Dendritic cell treated with granulocyte-macrophage colony-stimulating factor and Interleukin-4, amounts not matched to agents 40 ng/mL and 50 ng/mL, for 4 days (primary cell): ENCODE data around the gene ZNF593OS.
A peak's percentile ranks its signal among the peaks of the same experiment; 100 is the strongest.

Experiments used
- H3K27ac Mint-ChIP-seq: one replicate; pipeline ENCODE4 v1.8.0; 2022; ENCODE audit warnings: mild to moderate bottlenecking, mixed read lengths
- H3K27me3 Mint-ChIP-seq: one replicate; pipeline ENCODE4 v1.8.0; 2022; ENCODE audit warnings: mild to moderate bottlenecking, mixed read lengths
- H3K36me3 Mint-ChIP-seq: one replicate; pipeline ENCODE4 v1.8.0; 2022; ENCODE audit warnings: low read depth, mixed read lengths
- H3K4me1 Mint-ChIP-seq: one replicate; pipeline ENCODE4 v1.8.0; 2022; ENCODE audit warnings: low read depth, mixed read lengths
- H3K4me3 Mint-ChIP-seq: one replicate; pipeline ENCODE4 v1.8.0; 2022; ENCODE audit warnings: mild to moderate bottlenecking, moderate library complexity, mixed read lengths
- H3K9me3 Mint-ChIP-seq: one replicate; pipeline ENCODE4 v1.8.0; 2022; ENCODE audit warnings: mixed read lengths
- intact Hi-C: fragments of 100-400 bp; cut with micrococcal nuclease; formaldehyde crosslinking; loops from one replicate; pipeline ENCODE4 v1.15.0; 2022

Gene ZNF593OS

GRCh38 chr1:26191739-26192138, 20.1 kb upstream of the ZNF593OS start:
- H3K4me1 Mint-ChIP-seq = no peaks in the 10 kb centered on the region
- H3K27ac Mint-ChIP-seq = no peak overlapping the region
- intact Hi-C loops = no loop called here
- H3K27me3 Mint-ChIP-seq = peaks cover 10% of the 10 kb centered on the region
- no peaks in the 10 kb centered on the region for H3K9me3 Mint-ChIP-seq
- H3K36me3 Mint-ChIP-seq = no peaks in the 10 kb centered on the region
- H3K4me3 Mint-ChIP-seq = no peak overlapping the region

DNA sequence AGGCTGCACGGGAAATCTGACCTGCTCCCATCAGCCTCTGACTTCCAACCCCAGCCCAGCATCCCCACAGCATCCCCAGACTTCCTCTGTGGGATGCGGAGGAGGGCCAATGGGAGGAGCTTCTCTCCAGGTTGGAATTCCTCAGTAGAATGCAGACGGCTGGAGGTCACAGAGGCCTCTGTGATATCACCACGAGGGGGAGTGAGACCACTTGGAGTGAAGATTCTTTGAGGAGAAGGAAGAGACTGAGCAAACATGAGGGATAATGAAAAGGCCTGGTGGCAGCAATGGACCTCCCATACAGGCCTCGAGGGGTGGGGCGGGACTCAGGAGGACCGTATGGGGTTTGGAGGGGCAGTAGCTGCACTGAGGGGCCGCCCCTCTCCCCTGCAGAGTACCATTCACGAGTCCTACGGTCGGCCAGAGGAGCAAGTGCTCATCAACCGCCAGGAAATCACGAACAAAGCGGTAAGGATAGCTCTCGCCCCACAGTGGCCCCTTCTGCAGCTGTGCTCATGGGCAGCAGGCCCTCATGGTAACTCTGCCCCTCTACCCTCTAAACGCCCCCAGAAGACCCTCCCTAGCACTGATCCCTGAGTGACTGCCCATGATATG, 18.8 kb upstream of the ZNF593OS start, which contains the start of gene CATSPER4:
Gene CATSPER4 (plus strand): TSS at position 230 of the 615 bp plus-strand sequence. CDS start 26 bp downstream, at position 256.
- Mint-ChIP-seq H3K27ac (peak within 1 kb of the TSS; percentile 50), H3K9me3 (no peaks in the 10 kb centered on the region), H3K27me3 (peaks cover 9% of the 10 kb centered on the region), H3K4me3 (no peak within 1 kb of the TSS), H3K4me1 (no peaks in the 10 kb centered on the region), H3K36me3 (no peaks in the 10 kb centered on the region)
- intact Hi-C loops = no loop called here

DNA sequence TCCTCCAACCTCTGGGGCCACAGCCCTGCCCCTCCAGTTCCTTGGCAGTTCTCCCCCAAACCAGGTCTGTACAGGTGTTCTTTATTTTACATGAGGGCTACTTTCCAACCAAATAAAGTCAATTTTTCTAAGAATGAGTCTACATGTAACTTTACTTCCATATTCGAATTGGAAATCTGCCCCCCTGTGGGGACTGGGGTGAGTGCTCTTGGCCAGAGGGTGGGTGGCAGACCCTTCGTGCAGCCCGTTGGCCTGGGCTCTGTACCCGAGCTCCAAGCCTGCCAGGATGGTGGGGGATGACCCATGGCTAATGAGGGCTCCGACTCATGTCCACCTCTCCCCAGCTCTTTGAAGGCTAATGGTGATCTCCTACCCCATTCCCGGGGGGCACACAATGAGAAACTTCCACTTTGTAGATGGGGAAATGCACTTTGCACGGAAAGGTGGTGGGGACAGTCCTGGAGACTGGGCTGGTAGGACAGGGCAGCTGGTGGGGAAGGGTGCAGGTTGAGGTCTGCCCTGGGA, 18.2 kb upstream of the ZNF593OS start:
- Mint-ChIP-seq H3K36me3 (no peaks in the 10 kb centered on the region), H3K9me3 (no peaks in the 10 kb centered on the region), H3K4me1 (no peaks in the 10 kb centered on the region), H3K27me3 (peaks cover 8% of the 10 kb centered on the region), H3K27ac (peak overlapping the region; percentile 50), H3K4me3 (no peak overlapping the region)
- intact Hi-C loops = no loop called here

- H3K27ac Mint-ChIP-seq = peak overlapping the region; percentile 50
- H3K36me3 Mint-ChIP-seq = no peaks in the 10 kb centered on the region
- intact Hi-C loops = no loop called here
- H3K4me3 Mint-ChIP-seq = no peak overlapping the region
- H3K27me3 Mint-ChIP-seq = peaks cover 7% of the 10 kb centered on the region
- H3K4me1 Mint-ChIP-seq = no peaks in the 10 kb centered on the region
- no peaks in the 10 kb centered on the region for H3K9me3 Mint-ChIP-seq
These were observed 17.7 kb upstream of the ZNF593OS start for GRCh38 chr1:26189331-26189730.

DNA sequence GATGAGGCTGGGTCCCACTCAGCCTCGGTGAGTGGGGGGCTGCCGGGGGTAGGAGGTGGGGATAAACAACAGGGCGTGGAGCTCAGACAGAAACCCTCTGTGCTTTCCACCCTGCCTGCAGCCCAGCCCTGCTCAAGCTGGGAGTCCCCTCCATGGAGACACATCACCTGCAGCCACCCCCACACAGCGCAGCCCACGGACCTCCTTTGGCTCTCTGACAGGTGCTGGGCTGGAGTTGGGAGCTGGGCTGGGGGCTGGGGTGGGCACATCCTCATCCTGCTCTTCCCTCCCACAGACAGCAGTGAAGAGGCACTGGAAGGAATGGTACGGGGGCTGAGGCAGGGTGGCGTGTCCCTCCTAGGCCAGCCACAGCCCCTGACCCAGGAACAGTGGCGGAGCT, 16.8 kb upstream of the ZNF593OS start:
- H3K9me3 Mint-ChIP-seq = no peaks in the 10 kb centered on the region
- no peaks in the 10 kb centered on the region for H3K36me3 Mint-ChIP-seq
- H3K27me3 Mint-ChIP-seq = peaks cover 6% of the 10 kb centered on the region
- H3K27ac Mint-ChIP-seq = no peak overlapping the region
- H3K4me1 Mint-ChIP-seq = no peaks in the 10 kb centered on the region
- H3K4me3 Mint-ChIP-seq = no peak overlapping the region
- intact Hi-C loops = no loop called here

DNA sequence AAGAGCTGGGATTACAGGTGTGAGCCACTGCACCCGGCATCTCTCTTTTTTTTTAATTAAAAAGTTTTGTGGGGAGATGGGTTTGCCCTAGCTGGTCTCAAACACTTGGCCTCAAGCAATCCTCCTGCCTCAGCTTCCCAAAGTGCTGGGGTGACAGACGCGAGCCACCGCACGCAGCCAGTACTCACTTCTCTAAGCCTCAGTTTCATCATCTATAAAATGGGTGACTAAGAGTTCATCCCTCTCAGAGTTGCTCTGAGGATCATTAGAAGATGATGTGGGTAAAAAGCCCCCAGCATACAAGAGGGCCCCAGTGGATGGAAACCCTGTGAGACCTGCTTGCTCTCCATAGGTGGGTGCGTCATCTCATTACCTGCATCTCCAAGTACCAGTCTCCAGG, 16.2 kb upstream of the ZNF593OS start:
- Mint-ChIP-seq H3K9me3 (no peaks in the 10 kb centered on the region), H3K36me3 (no peaks in the 10 kb centered on the region), H3K4me3 (no peak overlapping the region), H3K27ac (no peak overlapping the region), H3K27me3 (peaks cover 6% of the 10 kb centered on the region), H3K4me1 (no peaks in the 10 kb centered on the region)
- intact Hi-C loops = no loop called here

DNA sequence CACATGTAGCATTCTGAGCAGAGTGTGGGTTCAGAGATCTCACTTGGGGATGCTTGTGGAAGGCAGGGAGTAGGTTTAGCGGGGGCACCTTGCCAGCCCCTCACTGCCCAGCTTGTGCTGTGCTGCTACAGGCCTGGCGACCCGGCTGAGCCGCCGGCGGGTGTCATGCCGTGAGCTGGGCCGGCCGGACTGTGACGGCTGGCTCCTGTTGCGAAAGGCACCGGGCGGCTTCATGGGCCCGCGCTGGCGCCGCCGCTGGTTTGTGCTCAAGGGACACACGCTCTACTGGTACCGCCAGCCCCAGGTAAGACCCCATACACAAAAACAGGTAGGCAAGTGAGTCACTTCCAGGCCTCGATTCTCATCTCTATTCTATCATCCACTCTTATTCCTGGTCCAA, 13.3 kb upstream of the ZNF593OS start:
- intact Hi-C loops = no loop called here
- Mint-ChIP-seq H3K36me3 (no peaks in the 10 kb centered on the region), H3K4me1 (no peaks in the 10 kb centered on the region), H3K27ac (no peak overlapping the region), H3K9me3 (no peaks in the 10 kb centered on the region), H3K27me3 (no peaks in the 10 kb centered on the region), H3K4me3 (no peak overlapping the region)

GRCh38 chr1:26184086-26184485, 12.5 kb upstream of the ZNF593OS start:
- Mint-ChIP-seq H3K9me3 (no peaks in the 10 kb centered on the region), H3K27ac (no peak overlapping the region), H3K4me1 (peaks cover 3% of the 10 kb centered on the region), H3K36me3 (no peaks in the 10 kb centered on the region), H3K27me3 (no peaks in the 10 kb centered on the region), H3K4me3 (no peak overlapping the region)
- intact Hi-C loops = no loop called here

DNA sequence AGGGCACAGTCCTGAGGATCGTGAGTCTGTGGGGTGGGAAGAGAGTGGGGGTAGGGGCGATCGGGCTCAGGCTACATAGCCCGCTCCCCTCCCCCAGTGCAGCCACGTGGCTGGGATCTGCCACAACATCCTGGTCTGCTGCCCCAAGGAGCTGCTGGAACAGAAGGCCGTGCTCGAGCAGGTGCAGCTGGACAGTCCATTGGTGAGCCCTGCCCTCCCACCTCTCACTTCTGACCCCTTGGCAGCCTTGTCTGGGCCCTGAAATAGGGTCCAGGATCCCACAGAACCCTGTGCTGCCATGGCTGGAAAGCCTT, 10.7 kb upstream of the ZNF593OS start:
- no peaks in the 10 kb centered on the region for H3K36me3 Mint-ChIP-seq
- no peak overlapping the region for H3K27ac Mint-ChIP-seq
- H3K4me3 Mint-ChIP-seq = no peak overlapping the region
- no peaks in the 10 kb centered on the region for H3K9me3 Mint-ChIP-seq
- H3K4me1 Mint-ChIP-seq = peaks cover 5% of the 10 kb centered on the region
- intact Hi-C loops = no loop called here
- H3K27me3 Mint-ChIP-seq = no peaks in the 10 kb centered on the region

DNA sequence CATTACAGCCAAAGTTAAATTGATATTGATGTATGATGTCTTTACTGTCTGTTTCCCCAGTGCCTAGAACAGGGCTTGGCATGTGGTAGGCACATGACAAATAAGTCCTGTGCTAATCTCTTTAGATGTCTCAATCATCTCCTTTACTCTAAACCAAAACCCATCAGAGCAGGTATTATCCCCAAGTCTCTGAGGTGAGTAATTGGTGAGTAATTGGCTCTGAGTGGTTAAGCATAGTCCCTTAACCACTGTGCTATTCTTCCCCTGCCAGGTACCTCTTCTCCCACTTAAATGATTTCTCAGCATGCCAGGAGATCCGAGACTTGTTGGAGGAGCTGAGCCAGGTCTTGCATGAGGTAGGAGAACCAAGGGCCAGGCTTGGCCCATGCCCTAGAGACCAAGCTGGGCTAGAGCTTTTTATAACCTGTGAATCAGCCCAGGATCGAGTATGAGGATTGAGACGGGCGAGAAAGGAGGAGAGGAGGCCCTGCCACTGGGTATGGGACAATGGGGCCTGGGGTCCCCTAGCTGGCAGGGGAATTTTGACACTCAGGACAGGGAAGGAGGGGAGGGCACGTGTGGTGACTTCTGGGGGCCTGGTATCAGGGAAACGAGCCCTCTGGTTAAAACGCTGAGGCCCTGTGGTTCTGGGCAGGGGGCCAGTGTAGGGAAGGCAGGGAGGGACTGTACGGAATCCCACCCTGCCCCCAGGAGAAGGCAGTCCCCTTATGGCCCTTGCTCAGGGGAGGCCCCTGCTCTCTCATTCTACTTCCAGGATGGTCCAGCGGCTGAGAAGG, 10.2 kb upstream of the ZNF593OS start:
- H3K4me3 Mint-ChIP-seq = no peak overlapping the region
- no peak overlapping the region for H3K27ac Mint-ChIP-seq
- H3K9me3 Mint-ChIP-seq = no peaks in the 10 kb centered on the region

DNA sequence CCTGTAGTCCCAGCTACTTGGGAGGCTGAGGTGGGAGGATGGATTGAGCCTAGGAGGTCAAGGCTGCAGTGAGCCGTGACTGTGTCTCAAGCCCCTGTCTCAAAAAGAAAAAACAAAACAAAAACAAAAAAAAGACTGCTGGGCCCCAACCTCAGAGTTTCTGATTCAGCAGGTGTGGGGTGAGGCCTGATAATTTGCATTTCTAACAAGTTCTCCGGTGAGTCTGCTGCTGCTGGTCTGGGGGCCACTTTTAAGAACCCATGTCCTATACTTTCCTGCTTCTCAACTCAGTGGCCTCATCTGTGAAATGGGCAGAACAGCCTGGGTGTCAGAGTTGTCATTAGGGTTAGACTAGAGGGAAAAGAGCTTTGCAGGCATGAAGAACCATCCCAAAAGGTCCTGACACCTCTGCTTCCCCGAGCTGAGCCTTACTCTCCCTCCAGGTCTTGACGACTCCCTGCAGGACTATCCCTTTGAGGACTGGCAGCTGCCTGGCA, 8.4 kb upstream of the ZNF593OS start:
- intact Hi-C loops = no loop called here
- Mint-ChIP-seq H3K4me3 (no peak overlapping the region), H3K9me3 (no peaks in the 10 kb centered on the region), H3K36me3 (no peaks in the 10 kb centered on the region), H3K27ac (no peak overlapping the region), H3K27me3 (no peaks in the 10 kb centered on the region), H3K4me1 (peaks cover 5% of the 10 kb centered on the region)

More for the DNA sequence above, 10.2 kb upstream of the ZNF593OS start:
- peaks cover 5% of the 10 kb centered on the region for H3K4me1 Mint-ChIP-seq
- intact Hi-C loops = no loop called here
- no peaks in the 10 kb centered on the region for H3K27me3 Mint-ChIP-seq
- no peaks in the 10 kb centered on the region for H3K36me3 Mint-ChIP-seq

GRCh38 chr1:26177182-26177684, 5.6 kb upstream of the ZNF593OS start, which contains the start of gene CNKSR1:
CNKSR1 (plus strand) TSS chr1:26177491; CDS start chr1:26177548, 57 bp downstream.
- H3K4me1 Mint-ChIP-seq = peaks cover 5% of the 10 kb centered on the region
- no peak within 1 kb of the TSS for H3K4me3 Mint-ChIP-seq
- no peaks in the 10 kb centered on the region for H3K9me3 Mint-ChIP-seq
- no peaks in the 10 kb centered on the region for H3K36me3 Mint-ChIP-seq
- H3K27me3 Mint-ChIP-seq = no peaks in the 10 kb centered on the region
- H3K27ac Mint-ChIP-seq = no peak within 1 kb of the TSS
- intact Hi-C loops = loop anchor here (10.0 kb wide), 1 partner anchor 208 kb away; no protein-coding TSS in a partner anchor

GRCh38 chr1:26175346-26175745, 3.7 kb upstream of the ZNF593OS start:
- intact Hi-C loops = loop anchor here (10.0 kb wide), 1 partner anchor 209 kb away; no protein-coding TSS in a partner anchor

DNA sequence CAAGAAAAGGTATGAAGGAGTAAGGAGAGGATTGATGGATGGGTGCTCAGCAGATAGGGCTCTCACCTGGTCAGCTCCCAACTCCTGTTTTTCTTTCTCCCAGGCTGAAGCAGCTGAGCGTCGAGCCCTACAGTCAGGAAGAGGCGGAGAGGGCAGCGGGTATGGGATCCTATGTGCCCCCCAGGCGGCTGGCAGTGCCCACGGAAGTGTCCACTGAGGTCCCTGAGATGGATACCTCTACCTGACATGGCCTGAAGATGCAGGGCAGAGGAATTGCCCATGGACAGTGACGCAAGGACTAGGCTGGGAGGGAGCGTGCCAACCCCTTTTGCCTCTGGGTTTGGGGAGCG, 1.2 kb downstream of the ZNF593OS start:
- H3K4me1 Mint-ChIP-seq = peaks cover 19% of the 10 kb centered on the region
- no peaks in the 10 kb centered on the region for H3K9me3 Mint-ChIP-seq
- H3K4me3 Mint-ChIP-seq = peak overlapping the region; percentile 93
- H3K27ac Mint-ChIP-seq = peak overlapping the region; percentile 91
- peaks cover 13% of the 10 kb centered on the region for H3K36me3 Mint-ChIP-seq
- H3K27me3 Mint-ChIP-seq = peaks cover 11% of the 10 kb centered on the region
- intact Hi-C loops = loop anchor here (10.0 kb wide), 1 partner anchor 214 kb away; no protein-coding TSS in a partner anchor

More at GRCh38 chr1:26175346-26175745, 3.7 kb upstream of the ZNF593OS start:
- Mint-ChIP-seq H3K4me3 (no peak overlapping the region), H3K27me3 (no peaks in the 10 kb centered on the region), H3K4me1 (peaks cover 18% of the 10 kb centered on the region), H3K36me3 (peaks cover 6% of the 10 kb centered on the region), H3K9me3 (no peaks in the 10 kb centered on the region), H3K27ac (no peak overlapping the region)
